ENCODE results near the gene GPS1. TPM values are rescaled to one million over a fixed set of nuclear protein-coding genes. Genes with fewer than 3 reads are reported as not detected.
A peak's percentile ranks its signal among the peaks of the same experiment; 100 is the strongest.

Gene GPS1
- total and polyA plus RNA-seq, 9 of the 15 experiments (the other 6 are each of a cell fraction or from before 2014, with no cell fraction given) = 3.1 to 167 (median 69.9) TPM

DNA sequence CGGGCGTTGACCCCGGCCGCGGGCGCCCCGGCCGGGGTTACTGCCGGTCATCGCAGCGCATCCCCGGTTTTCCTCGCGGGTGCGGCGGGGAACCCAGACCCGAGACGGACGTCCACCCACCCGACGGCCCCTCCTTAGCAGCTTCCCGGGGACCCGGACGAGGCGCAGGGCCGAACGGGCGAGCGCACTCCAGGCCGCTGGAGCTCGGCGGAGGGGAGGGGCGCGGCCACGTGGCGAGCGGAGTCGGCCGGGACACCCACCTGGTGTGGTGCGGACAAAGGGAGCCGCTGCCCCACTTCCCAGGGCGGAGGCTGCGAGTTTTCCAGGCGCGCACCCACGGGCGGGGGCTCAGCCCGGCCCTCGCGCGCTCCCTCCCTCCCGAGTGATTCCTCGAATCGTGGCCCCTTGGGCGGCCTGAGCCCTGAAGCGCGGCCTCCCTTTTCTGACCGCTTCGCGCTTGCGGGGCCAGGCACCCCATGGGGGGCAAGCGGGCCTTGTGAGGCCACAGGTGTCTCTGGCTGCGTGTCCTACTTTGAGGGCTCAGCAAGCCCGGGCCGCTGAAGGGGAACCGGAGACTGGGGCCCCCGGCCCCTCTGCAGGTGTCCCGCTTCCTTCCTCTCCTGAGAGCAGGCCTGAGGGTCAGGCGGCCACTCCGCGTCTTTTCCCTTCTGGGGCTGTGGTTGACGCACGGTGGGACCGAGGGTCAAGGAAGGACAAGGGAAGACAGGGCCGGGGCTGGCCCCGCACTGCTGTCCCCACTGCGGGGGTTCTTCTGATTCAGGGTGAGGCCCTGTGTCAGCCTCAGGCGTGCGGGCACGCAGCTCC, 47.5 kb downstream of the GPS1 start (continued):
- TF ChIP-seq, protein P1, sequence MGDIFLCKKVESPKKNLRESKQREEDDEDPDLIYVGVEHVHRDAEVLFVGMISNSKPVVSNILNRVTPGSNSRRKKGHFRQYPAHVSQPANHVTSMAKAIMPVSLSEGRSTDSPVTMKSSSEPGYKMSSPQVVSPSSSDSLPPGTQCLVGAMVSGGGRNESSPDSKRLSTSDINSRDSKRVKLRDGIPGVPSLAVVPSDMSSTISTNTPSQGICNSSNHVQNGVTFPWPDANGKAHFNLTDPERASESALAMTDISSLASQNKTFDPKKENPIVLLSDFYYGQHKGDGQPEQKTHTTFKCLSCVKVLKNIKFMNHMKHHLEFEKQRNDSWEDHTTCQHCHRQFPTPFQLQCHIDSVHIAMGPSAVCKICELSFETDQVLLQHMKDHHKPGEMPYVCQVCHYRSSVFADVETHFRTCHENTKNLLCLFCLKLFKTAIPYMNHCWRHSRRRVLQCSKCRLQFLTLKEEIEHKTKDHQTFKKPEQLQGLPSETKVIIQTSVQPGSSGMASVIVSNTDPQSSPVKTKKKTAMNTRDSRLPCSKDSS (IDR thresholded peaks at IDR 0.05; ENCODE audit: low read depth, partially characterized antibody) = no peak
- TF ChIP-seq ARID2 (IDR thresholded peaks at IDR 0.05) (no peak), ZNF232 (CRISPR knock-in tag; IDR thresholded peaks at IDR 0.05) (no peak; the same call in 1 of the 2 replicates), ZNF766 (CRISPR knock-in tag; conservative IDR thresholded peaks at IDR 0.05) (peak; percentile 56; the same call in 1 of the 2 replicates), HNRNPH1 (optimal IDR thresholded peaks at IDR 0.05; ENCODE audit: low read depth, low read length) (no peak), HNRNPL (IDR thresholded peaks at IDR 0.05; ENCODE audit: low read depth, low read length) (peak; percentile 80; the same call in 1 of the 2 replicates), POLR3G (IDR thresholded peaks at IDR 0.05; ENCODE audit: extremely low read depth, insufficient read length, insufficient replicate concordance) (no peak), RBM34 (IDR thresholded peaks at IDR 0.05; ENCODE audit: borderline replicate concordance, insufficient read depth, low read length) (no peak; the same call in 1 of the 2 replicates), NR1H2 (CRISPR knock-in tag; IDR thresholded peaks at IDR 0.05) (peak; percentile 100), SMAD3 (CRISPR knock-in tag; conservative IDR thresholded peaks at IDR 0.05) (0 out of 2 replicates have a peak, but pooled peaks have one; percentile 5), MEF2D (tag; conservative IDR thresholded peaks at IDR 0.05; ENCODE audit: low read depth) (no peak), ZNF175 (CRISPR knock-in tag; IDR thresholded peaks at IDR 0.05; ENCODE audit: low read depth) (no peak), MTA3 (IDR thresholded peaks at IDR 0.05; ENCODE audit: borderline replicate concordance) (0 out of 2 replicates have a peak, but pooled peaks have one; percentile 66), ZBTB7A (IDR thresholded peaks at IDR 0.05; ENCODE audit: borderline replicate concordance, control insufficient read depth, low read depth, low read length) (0 out of 2 replicates have a peak, but pooled peaks have one; percentile 14), NCOA4 (IDR thresholded peaks at IDR 0.05; ENCODE audit: partially characterized antibody) (no peak), ZBTB17 (CRISPR knock-in tag; IDR thresholded peaks at IDR 0.05) (peak; percentile 10; the same call in 1 of the 2 replicates)
- TF ChIP-seq, protein P2, sequence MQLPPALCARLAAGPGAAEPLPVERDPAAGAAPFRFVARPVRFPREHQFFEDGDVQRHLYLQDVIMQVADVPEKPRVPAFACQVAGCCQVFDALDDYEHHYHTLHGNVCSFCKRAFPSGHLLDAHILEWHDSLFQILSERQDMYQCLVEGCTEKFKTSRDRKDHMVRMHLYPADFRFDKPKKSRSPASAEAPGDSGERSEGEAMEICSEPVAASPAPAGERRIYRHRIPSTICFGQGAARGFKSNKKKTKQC (CRISPR knock-in tag; IDR thresholded peaks at IDR 0.05) = no peak; the same call in none of the 2 replicates
- TF ChIP-seq, protein P3, sequence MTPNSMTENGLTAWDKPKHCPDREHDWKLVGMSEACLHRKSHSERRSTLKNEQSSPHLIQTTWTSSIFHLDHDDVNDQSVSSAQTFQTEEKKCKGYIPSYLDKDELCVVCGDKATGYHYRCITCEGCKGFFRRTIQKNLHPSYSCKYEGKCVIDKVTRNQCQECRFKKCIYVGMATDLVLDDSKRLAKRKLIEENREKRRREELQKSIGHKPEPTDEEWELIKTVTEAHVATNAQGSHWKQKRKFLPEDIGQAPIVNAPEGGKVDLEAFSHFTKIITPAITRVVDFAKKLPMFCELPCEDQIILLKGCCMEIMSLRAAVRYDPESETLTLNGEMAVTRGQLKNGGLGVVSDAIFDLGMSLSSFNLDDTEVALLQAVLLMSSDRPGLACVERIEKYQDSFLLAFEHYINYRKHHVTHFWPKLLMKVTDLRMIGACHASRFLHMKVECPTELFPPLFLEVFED (CRISPR knock-in tag; conservative IDR thresholded peaks at IDR 0.05) = no peak
- TF ChIP-seq, protein P4, sequence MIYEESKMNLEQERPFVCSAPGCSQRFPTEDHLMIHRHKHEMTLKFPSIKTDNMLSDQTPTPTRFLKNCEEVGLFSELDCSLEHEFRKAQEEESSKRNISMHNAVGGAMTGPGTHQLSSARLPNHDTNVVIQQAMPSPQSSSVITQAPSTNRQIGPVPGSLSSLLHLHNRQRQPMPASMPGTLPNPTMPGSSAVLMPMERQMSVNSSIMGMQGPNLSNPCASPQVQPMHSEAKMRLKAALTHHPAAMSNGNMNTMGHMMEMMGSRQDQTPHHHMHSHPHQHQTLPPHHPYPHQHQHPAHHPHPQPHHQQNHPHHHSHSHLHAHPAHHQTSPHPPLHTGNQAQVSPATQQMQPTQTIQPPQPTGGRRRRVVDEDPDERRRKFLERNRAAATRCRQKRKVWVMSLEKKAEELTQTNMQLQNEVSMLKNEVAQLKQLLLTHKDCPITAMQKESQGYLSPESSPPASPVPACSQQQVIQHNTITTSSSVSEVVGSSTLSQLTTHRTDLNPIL (CRISPR knock-in tag; IDR thresholded peaks at IDR 0.05) = no peak
- TF ChIP-seq, protein P5, sequence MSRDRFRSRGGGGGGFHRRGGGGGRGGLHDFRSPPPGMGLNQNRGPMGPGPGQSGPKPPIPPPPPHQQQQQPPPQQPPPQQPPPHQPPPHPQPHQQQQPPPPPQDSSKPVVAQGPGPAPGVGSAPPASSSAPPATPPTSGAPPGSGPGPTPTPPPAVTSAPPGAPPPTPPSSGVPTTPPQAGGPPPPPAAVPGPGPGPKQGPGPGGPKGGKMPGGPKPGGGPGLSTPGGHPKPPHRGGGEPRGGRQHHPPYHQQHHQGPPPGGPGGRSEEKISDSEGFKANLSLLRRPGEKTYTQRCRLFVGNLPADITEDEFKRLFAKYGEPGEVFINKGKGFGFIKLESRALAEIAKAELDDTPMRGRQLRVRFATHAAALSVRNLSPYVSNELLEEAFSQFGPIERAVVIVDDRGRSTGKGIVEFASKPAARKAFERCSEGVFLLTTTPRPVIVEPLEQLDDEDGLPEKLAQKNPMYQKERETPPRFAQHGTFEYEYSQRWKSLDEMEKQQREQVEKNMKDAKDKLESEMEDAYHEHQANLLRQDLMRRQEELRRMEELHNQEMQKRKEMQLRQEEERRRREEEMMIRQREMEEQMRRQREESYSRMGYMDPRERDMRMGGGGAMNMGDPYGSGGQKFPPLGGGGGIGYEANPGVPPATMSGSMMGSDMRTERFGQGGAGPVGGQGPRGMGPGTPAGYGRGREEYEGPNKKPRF (IDR thresholded peaks at IDR 0.05; ENCODE audit: low read depth, low read length) = no peak

All from K562 (cell line).